ENCODE measurements around the gene SEPTIN10.

SEPTIN10 gene

DNA sequence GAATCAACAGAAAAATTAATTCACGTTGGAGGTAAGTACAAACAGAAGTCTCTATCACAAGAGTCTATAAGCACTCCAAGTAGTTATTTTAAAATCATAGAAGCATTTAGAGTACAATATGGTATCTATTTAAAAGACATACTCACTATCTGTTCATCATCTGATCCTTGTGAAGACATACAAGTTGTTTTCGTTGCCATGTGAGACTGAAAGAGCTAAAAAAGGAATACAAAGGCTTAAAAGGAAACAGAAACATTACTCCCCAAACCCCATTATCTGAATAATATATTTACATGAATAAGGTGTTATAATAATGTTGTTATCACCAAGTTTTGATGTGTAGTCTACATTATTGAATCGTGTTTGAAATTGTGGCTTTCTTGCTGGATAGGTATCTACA, 20.9 kb downstream of the SEPTIN10 start:
- H3K4ac ChIP-seq (ENCODE audit: low read length), result no peak overlapping the region
- no peak overlapping the region for H2BK5ac ChIP-seq (ENCODE audit: low read length)
- no CpG with 5 or more reads among the region's 3 CpGs for WGBS, 2 donors (ENCODE audit: extremely low coverage in 2 of 2, insufficient read length in 2 of 2, insufficient replicate concordance in 1 of 2)
- H2BK15ac ChIP-seq (ENCODE audit: low read length), result no peak overlapping the region
- no peak overlapping the region for H4K91ac ChIP-seq (ENCODE audit: low read depth, low read length, poor library complexity)
- H3K4me3 ChIP-seq (ENCODE audit: low read length in 2 of 2), result no peak overlapping the region
- no peaks in the 10 kb centered on the region for H3K9me3 ChIP-seq (replicated peaks in 1 of 2; ENCODE audit: control insufficient read depth in 2 of 2, insufficient read depth in 1 of 2, low read depth in 1 of 2, low read length in 2 of 2)
- no peak overlapping the region for H3K14ac ChIP-seq (ENCODE audit: low read length)
- no peaks in the 10 kb centered on the region for H3K27me3 ChIP-seq (ENCODE audit: control insufficient read depth in 3 of 3, insufficient read depth in 3 of 3, low read depth in 1 of 3, low read length in 3 of 3)
- H3K23ac ChIP-seq (ENCODE audit: low read depth, low read length, poor library complexity), result no peak overlapping the region
- H2AK5ac ChIP-seq (ENCODE audit: low read depth, low read length), result no peak overlapping the region
- DNase-seq (ENCODE audit: low spot score), result no peak
- no peak overlapping the region for H2BK120ac ChIP-seq (ENCODE audit: low read depth, low read length)
- H3K4me1 ChIP-seq (ENCODE audit: control insufficient read depth in 2 of 2, insufficient read depth in 1 of 2, low read depth in 1 of 2, low read length in 2 of 2), result peaks cover 4 to 5% of the 10 kb centered on the region in 2 donors
- no peak overlapping the region for H3K18ac ChIP-seq (ENCODE audit: low read length)
- no peak overlapping the region for H2BK12ac ChIP-seq (ENCODE audit: low read length)
- H3K79me1 ChIP-seq (ENCODE audit: low read depth, low read length), result peaks cover 3% of the 10 kb centered on the region
- H3K36me3 ChIP-seq (replicated peaks in 1 of 2; ENCODE audit: control insufficient read depth in 2 of 2, insufficient read depth in 2 of 2, low read length in 2 of 2), result peaks cover 3 to 72% of the 10 kb centered on the region in 2 donors
- H4K8ac ChIP-seq (ENCODE audit: low read depth, low read length), result no peak overlapping the region
- no peak overlapping the region for H3K9ac ChIP-seq (ENCODE audit: low read depth, low read length, poor library complexity)
- no peak overlapping the region for H3K27ac ChIP-seq (replicated peaks; ENCODE audit: low read length)
- H3K4me2 ChIP-seq (ENCODE audit: insufficient read depth, low read length, poor library complexity, severe bottlenecking), result no peak overlapping the region
- H2AFZ ChIP-seq (ENCODE audit: low read length), result no peak overlapping the region

DNA sequence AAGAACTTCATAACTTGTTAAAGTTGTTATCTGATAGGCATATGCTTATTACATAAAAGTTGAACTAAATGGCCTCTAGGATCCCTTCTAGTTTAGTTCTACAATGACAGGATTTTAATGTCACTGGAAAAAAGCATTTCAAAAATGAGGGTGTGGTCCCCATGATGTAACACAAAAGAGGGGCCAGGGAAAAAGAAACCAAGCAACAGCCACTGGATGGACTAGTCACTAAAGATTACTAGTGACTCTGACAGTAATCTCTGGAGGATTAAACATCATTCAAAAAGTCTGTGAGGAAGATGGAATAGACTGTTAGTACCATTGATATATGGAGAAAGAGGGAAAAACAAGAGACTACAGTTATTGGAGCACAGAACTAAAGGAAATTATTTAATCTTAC, 22.6 kb downstream of the SEPTIN10 start:
- H3K36me3 ChIP-seq (replicated peaks in 1 of 2; ENCODE audit: control insufficient read depth in 2 of 2, insufficient read depth in 2 of 2, low read length in 2 of 2), result peaks cover 3 to 80% of the 10 kb centered on the region in 2 donors
- no peak overlapping the region for H3K14ac ChIP-seq (ENCODE audit: low read length)
- no peak overlapping the region for H2BK120ac ChIP-seq (ENCODE audit: low read depth, low read length)

DNA sequence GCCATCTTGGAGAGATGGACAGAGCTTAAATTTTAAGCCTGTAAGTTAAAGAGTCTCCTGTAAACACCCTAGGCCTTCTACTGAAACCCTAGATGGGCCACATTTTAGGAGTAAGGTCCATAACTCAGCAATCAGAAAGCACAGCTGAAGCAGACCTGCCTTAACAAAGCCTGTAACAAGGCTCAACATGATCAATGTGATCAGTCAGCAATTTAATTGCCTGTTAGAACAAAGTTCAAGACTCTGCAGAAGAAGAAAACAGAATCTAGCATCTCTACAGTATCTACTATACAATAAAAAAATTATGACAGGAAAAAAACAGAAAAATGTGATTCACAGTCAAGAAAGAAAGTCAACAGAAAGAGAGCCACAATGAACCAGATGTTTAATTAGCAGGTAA, 27.1 kb downstream of the SEPTIN10 start:
- Histone ChIP-seq H3K27me3 (ENCODE audit: control insufficient read depth in 3 of 3, insufficient read depth in 3 of 3, low read depth in 1 of 3, low read length in 3 of 3) (no peaks in the 10 kb centered on the region), H4K91ac (ENCODE audit: low read depth, low read length, poor library complexity) (no peak overlapping the region), H3K14ac (ENCODE audit: low read length) (no peak overlapping the region), H2BK15ac (ENCODE audit: low read length) (no peak overlapping the region), H2AFZ (ENCODE audit: low read length) (no peak overlapping the region), H2BK12ac (ENCODE audit: low read length) (no peak overlapping the region), H2BK5ac (ENCODE audit: low read length) (no peak overlapping the region), H3K36me3 (replicated peaks in 1 of 2; ENCODE audit: control insufficient read depth in 2 of 2, insufficient read depth in 2 of 2, low read length in 2 of 2) (peaks cover 4 to 90% of the 10 kb centered on the region in 2 donors), H2BK120ac (ENCODE audit: low read depth, low read length) (no peak overlapping the region), H3K4me3 (ENCODE audit: low read length in 2 of 2) (no peak overlapping the region), H3K4me2 (ENCODE audit: insufficient read depth, low read length, poor library complexity, severe bottlenecking) (no peak overlapping the region), H3K23ac (ENCODE audit: low read depth, low read length, poor library complexity) (no peak overlapping the region), H3K4ac (ENCODE audit: low read length) (no peak overlapping the region), H2AK5ac (ENCODE audit: low read depth, low read length) (no peak overlapping the region), H3K9ac (ENCODE audit: low read depth, low read length, poor library complexity) (no peak overlapping the region), H4K8ac (ENCODE audit: low read depth, low read length) (no peak overlapping the region), H3K9me3 (replicated peaks in 1 of 2; ENCODE audit: control insufficient read depth in 2 of 2, insufficient read depth in 1 of 2, low read depth in 1 of 2, low read length in 2 of 2) (peaks cover 0 to 15% of the 10 kb centered on the region in 2 donors), H3K18ac (ENCODE audit: low read length) (no peak overlapping the region), H3K4me1 (ENCODE audit: control insufficient read depth in 2 of 2, insufficient read depth in 1 of 2, low read depth in 1 of 2, low read length in 2 of 2) (no peaks in the 10 kb centered on the region), H3K79me1 (ENCODE audit: low read depth, low read length) (peaks cover 2% of the 10 kb centered on the region), H3K27ac (replicated peaks; ENCODE audit: low read length) (no peak overlapping the region)
- DNase-seq (ENCODE audit: low spot score), result no peak

More for the DNA sequence above, 22.6 kb downstream of the SEPTIN10 start:
- no peak overlapping the region for H3K4me2 ChIP-seq (ENCODE audit: insufficient read depth, low read length, poor library complexity, severe bottlenecking)
- peaks cover 3% of the 10 kb centered on the region for H3K79me1 ChIP-seq (ENCODE audit: low read depth, low read length)
- DNase-seq (ENCODE audit: low spot score), result no peak
- no peak overlapping the region for H2BK5ac ChIP-seq (ENCODE audit: low read length)
- no peak overlapping the region for H2BK15ac ChIP-seq (ENCODE audit: low read length)
- no peak overlapping the region for H3K4me3 ChIP-seq (ENCODE audit: low read length in 2 of 2)
- H3K18ac ChIP-seq (ENCODE audit: low read length), result no peak overlapping the region
- H4K8ac ChIP-seq (ENCODE audit: low read depth, low read length), result no peak overlapping the region
- H3K27me3 ChIP-seq (ENCODE audit: control insufficient read depth in 3 of 3, insufficient read depth in 3 of 3, low read depth in 1 of 3, low read length in 3 of 3), result no peaks in the 10 kb centered on the region
- H3K4ac ChIP-seq (ENCODE audit: low read length), result no peak overlapping the region
- H3K27ac ChIP-seq (replicated peaks; ENCODE audit: low read length), result no peak overlapping the region
- H2AK5ac ChIP-seq (ENCODE audit: low read depth, low read length), result no peak overlapping the region
- H2BK12ac ChIP-seq (ENCODE audit: low read length), result no peak overlapping the region
- H4K91ac ChIP-seq (ENCODE audit: low read depth, low read length, poor library complexity), result no peak overlapping the region
- no peaks in the 10 kb centered on the region for H3K9me3 ChIP-seq (replicated peaks in 1 of 2; ENCODE audit: control insufficient read depth in 2 of 2, insufficient read depth in 1 of 2, low read depth in 1 of 2, low read length in 2 of 2)
- peaks cover 2 to 5% of the 10 kb centered on the region in 2 donors for H3K4me1 ChIP-seq (ENCODE audit: control insufficient read depth in 2 of 2, insufficient read depth in 1 of 2, low read depth in 1 of 2, low read length in 2 of 2)
- H3K9ac ChIP-seq (ENCODE audit: low read depth, low read length, poor library complexity), result no peak overlapping the region
- H3K23ac ChIP-seq (ENCODE audit: low read depth, low read length, poor library complexity), result no peak overlapping the region
- no peak overlapping the region for H2AFZ ChIP-seq (ENCODE audit: low read length)

DNA sequence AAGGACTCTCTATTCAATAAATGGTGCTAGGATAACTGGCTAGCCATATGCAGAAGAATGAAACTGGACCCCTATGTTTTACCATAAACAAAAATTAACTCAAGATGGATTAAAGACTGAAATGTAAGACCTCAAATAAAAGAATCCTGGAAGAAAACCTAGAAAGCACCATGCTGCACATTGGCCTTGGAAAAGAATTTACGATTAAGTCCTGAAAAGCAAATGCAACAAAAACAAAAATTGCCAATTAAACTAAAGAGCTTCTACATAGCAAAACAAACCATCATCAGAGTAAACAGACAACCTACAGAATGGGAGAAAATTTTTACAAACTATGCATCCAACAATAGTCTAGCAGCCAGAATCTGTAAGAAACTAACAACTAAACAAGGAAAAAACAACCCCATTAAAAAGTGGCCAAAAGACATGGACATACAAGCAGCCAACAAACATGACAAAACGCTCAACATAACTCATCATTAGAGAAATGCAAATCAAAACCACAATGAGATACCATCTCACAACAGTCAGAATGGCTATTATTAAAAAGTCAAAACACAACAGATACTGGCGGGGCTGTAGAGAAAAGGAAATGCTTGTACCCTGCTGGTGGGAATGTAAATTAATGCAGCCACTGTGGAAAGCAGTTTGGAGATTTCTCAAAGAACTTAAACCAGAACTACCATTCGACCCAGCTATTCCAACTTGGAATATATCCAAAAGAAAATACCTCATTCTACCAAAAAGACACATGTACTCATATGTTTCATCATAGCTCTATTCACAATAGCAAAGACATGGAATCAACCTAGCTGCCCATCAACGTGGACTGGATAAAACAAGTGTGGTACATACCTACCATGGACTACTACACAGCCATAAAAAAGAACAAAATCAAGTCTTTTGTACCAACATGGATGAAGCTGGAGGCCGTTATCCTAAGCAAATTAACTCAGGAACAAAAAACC, 30.6 kb downstream of the SEPTIN10 start:
- Histone ChIP-seq H4K91ac (ENCODE audit: low read depth, low read length, poor library complexity) (no peak overlapping the region), H3K27ac (replicated peaks; ENCODE audit: low read length) (no peak overlapping the region), H3K4me3 (ENCODE audit: low read length in 2 of 2) (no peak overlapping the region), H3K9ac (ENCODE audit: low read depth, low read length, poor library complexity) (no peak overlapping the region), H3K18ac (ENCODE audit: low read length) (no peak overlapping the region), H3K36me3 (replicated peaks in 1 of 2; ENCODE audit: control insufficient read depth in 2 of 2, insufficient read depth in 2 of 2, low read length in 2 of 2) (peaks cover 1 to 86% of the 10 kb centered on the region in 2 donors), H2BK120ac (ENCODE audit: low read depth, low read length) (no peak overlapping the region), H2AFZ (ENCODE audit: low read length) (no peak overlapping the region), H3K27me3 (ENCODE audit: control insufficient read depth in 3 of 3, insufficient read depth in 3 of 3, low read depth in 1 of 3, low read length in 3 of 3) (no peaks in the 10 kb centered on the region), H3K79me1 (ENCODE audit: low read depth, low read length) (peaks cover 2% of the 10 kb centered on the region), H2BK15ac (ENCODE audit: low read length) (no peak overlapping the region), H3K14ac (ENCODE audit: low read length) (no peak overlapping the region), H3K9me3 (replicated peaks in 1 of 2; ENCODE audit: control insufficient read depth in 2 of 2, insufficient read depth in 1 of 2, low read depth in 1 of 2, low read length in 2 of 2) (peaks cover 0 to 15% of the 10 kb centered on the region in 2 donors), H3K4me1 (ENCODE audit: control insufficient read depth in 2 of 2, insufficient read depth in 1 of 2, low read depth in 1 of 2, low read length in 2 of 2) (no peaks in the 10 kb centered on the region), H3K23ac (ENCODE audit: low read depth, low read length, poor library complexity) (no peak overlapping the region), H4K8ac (ENCODE audit: low read depth, low read length) (no peak overlapping the region), H2BK5ac (ENCODE audit: low read length) (no peak overlapping the region), H3K4me2 (ENCODE audit: insufficient read depth, low read length, poor library complexity, severe bottlenecking) (no peak overlapping the region), H2AK5ac (ENCODE audit: low read depth, low read length) (no peak overlapping the region), H3K4ac (ENCODE audit: low read length) (no peak overlapping the region), H2BK12ac (ENCODE audit: low read length) (no peak overlapping the region)
- no CpG with 5 or more reads among the region's 6 CpGs for WGBS, 2 donors (ENCODE audit: extremely low coverage in 2 of 2, insufficient read length in 2 of 2, insufficient replicate concordance in 1 of 2)
- no peak for DNase-seq (ENCODE audit: low spot score)
